Mammary epithelial cell (primary cell): ENCODE results near the gene UBE4A.

Experiments
- CTCF ChIP-seq, 2 donors: IDR thresholded peaks in 1 of 2; conservative IDR thresholded peaks in 1 of 2; 2 replicates each; pipeline ENCODE4 v1.5.1; 2011 to 2012; ENCODE audit warnings: inconsistent platforms in 2 of 2, low read length in 2 of 2, mild to moderate bottlenecking in 2 of 2, control low read depth in 1 of 2, low read depth in 1 of 2; ENCODE audit not compliant: insufficient read depth in 1 of 2; ENCODE audit errors: extremely low read depth in 1 of 2
- EZH2 ChIP-seq: IDR thresholded peaks from 2 replicates; pipeline ENCODE4 v1.6.1; 2012; ENCODE audit warnings: low read length, inconsistent platforms, borderline replicate concordance

- TF ChIP-seq CTCF (conservative IDR thresholded peaks at IDR 0.05 in 1 of 2, IDR thresholded peaks at IDR 0.05 in 1 of 2; ENCODE audit: extremely low read depth in 1 of 2, insufficient read depth in 1 of 2, low read depth in 1 of 2, low read length in 2 of 2) (no peak), EZH2 (no peak)
Measured at GRCh38 chr11:118373263-118373662, 13.9 kb downstream of the UBE4A start.
